NCI-H226 (cell line): ENCODE data around the gene GALNT8.
"Not testable (repeated sequence)": the region's sequence is repeated elsewhere in the genome, so short reads cannot be mapped to it uniquely, and the experiment has no call there.

Source experiments
- DNase-seq: peaks from one replicate; pipeline ENCODE4 v3.0.0-alpha.2; 2015

Gene GALNT8, protein sequence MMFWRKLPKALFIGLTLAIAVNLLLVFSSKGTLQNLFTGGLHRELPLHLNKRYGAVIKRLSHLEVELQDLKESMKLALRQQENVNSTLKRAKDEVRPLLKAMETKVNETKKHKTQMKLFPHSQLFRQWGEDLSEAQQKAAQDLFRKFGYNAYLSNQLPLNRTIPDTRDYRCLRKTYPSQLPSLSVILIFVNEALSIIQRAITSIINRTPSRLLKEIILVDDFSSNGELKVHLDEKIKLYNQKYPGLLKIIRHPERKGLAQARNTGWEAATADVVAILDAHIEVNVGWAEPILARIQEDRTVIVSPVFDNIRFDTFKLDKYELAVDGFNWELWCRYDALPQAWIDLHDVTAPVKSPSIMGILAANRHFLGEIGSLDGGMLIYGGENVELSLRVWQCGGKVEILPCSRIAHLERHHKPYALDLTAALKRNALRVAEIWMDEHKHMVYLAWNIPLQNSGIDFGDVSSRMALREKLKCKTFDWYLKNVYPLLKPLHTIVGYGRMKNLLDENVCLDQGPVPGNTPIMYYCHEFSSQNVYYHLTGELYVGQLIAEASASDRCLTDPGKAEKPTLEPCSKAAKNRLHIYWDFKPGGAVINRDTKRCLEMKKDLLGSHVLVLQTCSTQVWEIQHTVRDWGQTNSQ

DNA sequence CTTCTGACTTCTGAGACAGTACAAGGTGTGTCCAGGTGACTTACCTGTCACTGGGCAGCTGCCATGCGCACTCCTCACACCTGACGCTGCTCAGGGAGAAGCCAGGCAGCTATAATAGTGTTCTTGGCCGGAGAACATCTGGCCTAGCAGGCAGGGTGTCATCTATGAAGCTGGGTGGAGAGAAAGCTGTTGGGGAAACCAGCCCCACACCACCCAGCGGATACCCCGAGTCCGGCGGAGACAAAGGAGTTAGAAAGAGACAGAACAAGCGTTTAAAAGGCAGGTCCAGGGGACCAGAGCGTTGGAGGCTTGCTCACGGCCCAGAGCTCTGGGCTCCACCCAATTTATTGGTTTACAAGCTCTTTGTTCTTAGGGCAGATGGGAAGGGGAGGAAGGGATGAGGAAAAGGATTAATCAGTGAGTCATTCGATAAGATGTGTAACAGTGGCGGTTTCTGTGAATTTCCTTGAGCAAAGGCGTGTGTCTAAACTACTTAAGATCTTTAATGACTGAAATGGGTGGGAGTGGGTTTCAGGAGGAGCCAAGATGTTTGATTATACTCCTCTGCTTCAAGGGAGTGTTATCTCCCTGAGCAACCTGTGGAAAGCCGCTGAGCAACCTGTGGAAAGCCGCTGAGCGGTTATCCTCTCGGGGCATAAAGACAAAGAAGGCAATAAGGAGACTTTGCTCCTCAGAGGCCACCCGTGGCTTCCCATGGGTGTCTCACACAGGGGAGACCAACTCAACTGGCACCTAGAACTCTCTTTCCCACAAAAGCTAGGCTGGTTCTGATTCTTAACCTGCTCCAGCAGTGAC, at the start of gene GALNT8:
Gene GALNT8, plus strand, starts transcription at position 580 of the 816 bp plus-strand sequence. CDS start 278 bp downstream, outside the sequence.
- no peak for DNase-seq

DNA sequence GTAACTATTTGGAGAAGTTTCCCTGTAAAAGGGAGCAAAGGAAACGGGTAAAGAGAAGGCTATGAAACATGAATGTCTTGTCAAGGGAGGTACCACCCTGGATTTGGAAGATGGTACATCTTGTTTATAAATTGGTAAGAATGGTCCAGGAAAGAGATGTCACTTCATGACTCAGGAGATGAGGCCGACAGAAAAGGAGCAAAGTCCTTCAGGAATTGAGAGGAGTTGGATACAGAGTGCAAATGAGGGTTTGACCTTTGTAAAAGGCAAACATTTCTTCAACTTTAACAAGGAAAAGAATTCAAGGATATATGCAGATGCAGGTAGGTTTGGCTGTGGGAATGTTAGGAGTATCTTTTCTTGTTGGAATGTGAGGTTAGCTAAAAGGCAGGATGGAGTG, 40.5 kb upstream of the GALNT8 start:
- DNase-seq = no peak

DNA sequence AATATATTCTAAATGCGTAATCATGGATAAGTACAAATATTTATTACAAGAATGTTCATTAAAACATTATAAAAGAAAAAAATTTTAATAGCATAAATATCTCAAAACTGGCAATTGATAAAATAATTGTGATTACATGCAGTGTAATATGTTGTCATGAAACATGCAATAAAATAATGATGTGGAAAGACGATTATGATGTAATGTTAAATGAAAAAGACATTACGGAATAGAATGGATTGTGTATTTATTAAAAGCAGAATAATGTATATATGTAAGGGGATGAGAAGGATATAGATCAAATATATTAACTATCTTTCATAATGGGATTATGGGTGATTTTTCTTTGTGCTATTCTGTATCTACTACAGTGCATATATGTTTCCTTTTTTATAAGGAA, 38.5 kb upstream of the GALNT8 start:
- no peak for DNase-seq

DNA sequence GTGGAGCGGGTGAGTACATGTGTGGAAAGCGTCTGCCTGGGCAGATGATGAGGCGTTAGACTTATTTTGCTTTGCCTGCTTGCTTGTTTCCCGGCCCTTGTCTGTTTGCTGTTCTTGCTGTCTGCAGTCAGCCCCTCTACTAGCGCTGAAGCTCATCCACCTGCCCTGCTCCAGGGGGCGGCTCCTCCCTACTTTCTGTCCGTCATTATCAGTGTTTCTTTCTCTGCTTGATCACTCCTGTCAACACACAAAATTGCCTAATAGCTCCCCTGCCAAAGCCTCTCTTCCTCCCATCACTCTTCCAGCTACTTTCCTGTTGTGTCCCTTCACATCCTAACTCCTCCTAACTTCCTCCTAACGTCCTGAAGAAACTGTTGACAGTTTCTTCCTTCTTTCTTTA, 34.9 kb upstream of the GALNT8 start:
- no peak for DNase-seq

DNA sequence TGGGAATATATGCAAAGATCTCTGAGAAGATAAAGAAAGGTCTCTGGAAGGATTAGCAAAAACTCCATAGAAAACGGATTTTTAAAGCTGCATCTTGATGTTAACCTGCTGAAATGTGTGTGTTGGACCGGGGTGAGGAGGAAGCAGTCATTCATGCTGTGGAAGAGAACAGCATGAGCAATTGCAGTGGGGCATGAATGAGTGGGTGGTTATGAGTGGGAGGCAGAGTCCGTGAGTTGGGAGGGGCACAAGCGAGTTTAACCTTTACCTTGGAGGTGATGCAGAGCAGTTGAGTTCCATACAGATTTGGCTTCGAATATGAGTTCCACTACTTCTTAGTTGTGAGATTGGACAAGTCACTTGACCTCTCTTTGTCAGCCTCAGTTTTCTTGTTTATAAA, 29.4 kb upstream of the GALNT8 start:
- DNase-seq = no peak

DNA sequence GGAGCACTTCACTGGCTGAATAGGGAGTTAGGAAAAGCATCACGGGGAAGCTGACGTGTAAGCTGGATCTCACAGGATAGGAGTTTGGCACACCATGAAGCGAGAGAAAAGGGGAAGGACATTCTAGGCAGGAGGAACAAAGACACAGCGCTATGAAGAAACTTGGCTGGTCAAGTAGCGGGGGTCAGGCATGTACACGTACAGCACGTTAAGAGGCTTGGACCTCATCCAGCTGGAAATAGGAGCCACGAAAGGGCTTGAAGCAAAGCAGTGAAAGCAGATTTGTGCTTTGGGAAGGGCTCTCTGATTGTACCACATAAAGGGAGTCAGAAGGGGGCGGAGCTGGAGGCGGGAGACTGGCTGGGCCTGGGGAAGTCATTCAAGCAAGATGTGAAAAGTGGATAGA, 19.6 kb upstream of the GALNT8 start:
- DNase-seq = no peak

DNA sequence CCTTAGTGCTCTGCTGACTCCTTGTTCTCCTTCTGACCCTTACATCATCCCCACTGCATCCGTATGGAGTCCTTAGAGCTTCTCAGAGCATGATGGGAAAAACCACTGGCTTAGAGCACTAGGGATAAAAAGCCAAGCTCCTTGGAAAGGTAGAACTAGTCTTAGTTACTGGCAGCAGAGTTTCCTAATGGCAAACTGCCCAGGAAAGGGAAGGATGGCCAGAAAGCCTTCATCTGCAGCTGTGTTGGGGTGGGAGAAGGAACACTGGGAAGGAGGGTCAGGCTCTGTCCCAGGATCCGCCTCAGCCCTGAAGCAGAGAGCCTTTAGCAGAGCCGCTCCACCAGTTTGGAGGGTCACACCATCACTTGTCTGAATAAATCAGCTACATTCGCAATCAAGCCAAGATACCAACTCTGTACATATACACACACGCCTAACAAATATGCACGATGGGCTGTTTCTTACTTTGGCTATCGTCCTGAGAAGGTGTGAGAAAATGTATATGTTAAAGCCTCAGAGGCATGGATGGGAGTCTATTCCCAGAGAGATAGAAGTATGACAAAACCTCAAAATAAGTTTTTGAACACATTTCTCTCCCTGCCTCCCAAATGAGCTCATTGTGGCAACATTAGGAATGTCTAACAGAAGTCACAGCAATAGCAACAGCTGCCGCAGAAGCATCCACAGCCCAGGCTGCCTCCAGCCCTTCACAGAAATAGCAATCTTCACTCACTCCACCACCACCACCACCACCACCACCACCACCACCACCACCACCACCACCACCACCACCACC, 18.6 kb upstream of the GALNT8 start:
- DNase-seq = no peak

DNA sequence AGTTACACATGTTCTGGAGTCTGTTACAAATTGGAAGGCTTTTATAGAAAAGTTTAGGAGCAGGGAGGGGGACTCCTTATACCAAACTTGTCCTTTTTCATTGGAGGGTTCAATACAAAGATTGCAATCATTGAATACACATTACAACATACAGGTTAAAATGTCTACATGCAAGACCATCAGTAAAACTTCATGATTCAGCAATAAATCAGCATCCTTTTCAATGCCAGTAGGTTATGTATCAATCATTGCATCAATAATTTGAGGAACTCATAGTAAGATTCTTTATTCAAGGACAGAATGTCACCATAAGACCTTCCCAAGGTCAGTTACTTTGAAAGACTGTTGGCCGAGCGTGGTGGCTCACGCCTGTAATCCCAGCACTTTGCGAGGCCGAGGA, 16.5 kb upstream of the GALNT8 start:
- no peak for DNase-seq

DNA sequence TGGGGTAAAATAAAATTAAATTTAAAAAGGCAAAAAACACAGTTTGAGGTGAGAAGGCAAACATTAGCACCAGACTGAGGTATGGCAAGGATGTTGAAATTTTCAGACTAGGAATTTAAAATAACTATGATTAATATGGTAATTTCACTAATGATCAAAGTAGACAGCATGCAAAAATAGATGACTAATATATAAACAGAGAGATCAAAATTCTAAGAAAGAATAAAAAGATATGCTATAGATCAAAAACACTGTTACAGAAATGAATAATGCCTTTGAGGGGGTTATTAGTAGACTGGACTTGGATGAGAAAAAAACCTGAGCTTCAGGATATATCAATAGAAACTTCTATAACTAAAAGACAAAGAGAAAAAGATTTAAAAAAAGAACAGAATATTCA, 14.4 kb upstream of the GALNT8 start:
- no peak for DNase-seq

DNA sequence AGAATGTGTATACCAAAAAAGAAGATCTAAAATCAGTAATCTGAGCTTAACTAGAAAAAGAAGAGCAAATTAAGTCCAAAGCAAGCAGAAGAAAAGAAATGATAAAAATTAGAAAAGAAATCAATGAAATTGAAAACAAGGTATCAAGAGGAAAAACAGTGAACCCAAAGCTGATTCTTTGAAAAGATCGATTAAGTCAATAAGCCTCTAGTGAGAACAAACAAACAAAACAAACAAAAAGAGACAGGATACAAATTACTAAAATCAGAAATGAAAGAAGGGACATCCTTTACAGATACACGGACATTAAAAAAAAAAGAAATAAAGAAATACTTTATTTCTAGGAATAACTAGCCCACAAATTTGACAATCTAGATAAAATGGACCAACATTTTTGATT, 12.9 kb upstream of the GALNT8 start:
- DNase-seq = no peak

DNA sequence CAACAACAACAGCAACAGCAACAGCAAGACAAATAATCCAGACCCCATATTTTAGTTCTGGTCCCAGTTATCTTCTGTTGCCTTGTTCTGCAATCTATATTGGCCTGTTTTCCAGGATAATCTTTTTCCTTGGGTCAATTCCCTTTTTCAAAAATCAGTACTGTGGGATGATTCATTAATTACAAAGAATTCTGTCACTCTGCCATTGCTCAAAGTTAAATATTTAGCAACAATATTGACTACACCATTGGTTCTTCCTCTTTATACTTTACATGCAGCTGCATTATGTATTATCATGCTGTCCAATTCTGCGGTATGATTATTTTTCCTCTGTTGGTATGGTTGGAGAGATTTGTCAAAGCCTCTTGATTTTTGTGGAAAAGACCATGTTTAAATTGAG, 10.1 kb upstream of the GALNT8 start:
- no peak for DNase-seq

DNA sequence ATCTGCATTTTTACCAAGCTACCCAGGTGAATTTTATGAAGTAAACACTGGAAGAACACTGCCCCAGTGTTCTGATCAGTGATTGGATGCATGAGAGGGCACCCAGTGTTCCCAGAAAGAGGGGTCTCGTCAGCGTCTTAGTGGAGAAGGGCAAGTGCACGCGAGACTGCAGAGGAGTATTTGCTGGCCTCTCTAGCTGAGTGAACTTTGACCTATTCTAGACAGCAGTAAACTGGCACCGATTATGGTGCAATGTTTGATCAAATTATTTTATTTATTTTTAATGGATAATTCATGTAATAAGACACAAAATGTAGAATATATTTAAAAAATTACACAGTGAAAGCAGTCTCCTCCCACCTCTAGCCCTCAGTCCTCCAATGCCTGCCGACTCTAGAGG, 5.3 kb upstream of the GALNT8 start:
- DNase-seq = no peak

DNA sequence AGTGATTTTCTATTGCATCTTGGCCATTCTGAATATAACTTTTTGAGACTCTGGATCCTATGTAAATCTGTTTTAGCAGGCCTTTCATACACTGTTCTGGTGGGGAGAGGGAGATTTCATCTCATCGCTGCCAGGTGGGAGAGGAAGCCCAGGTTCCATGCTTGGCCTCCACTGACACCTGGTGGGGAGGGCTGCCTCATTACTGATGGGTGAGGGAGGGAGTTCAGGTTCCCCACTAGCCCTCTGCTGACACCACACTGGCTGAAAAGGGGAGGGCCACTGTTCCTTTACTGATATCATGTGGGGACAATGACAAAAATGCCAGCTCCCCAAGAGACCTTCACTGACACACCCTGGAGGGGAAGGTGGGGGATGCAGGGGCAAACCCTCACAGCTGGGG, 2.4 kb upstream of the GALNT8 start:
- DNase-seq = no peak

DNA sequence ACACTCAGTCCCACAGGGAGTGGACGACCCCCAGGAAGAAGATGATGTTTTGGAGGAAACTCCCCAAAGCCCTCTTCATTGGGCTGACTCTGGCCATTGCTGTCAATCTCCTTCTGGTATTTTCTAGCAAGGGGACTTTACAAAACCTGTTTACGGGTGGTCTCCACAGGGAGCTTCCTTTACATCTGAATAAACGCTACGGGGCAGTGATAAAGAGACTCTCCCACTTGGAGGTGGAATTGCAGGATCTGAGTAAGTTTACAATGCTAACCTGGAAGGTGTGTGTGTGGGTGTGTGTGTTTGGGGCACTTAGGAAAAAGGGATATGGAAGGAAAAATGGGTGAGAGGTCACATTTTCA, 416 bp downstream of the GALNT8 start:
- no peak for DNase-seq

DNA sequence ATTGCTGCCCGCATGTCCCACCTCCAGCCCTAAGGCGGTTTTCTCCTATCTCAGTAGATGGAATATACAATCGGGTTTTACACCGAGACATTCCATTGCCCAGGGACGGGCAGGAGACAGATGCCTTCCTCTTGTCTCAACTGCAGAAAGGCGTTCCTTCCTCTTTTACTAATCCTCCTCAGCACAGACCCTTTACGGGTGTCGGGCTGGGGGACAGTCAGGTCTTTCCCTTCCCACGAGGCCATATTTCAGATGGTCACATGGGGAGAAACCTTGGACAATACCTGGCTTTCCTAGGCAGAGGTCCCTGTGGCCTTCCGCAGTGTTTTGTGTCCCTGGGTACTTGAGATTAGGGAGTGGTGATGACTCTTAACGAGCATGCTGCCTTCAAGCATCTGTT, 1.4 kb downstream of the GALNT8 start:
- DNase-seq = not testable (repeated sequence)

DNA sequence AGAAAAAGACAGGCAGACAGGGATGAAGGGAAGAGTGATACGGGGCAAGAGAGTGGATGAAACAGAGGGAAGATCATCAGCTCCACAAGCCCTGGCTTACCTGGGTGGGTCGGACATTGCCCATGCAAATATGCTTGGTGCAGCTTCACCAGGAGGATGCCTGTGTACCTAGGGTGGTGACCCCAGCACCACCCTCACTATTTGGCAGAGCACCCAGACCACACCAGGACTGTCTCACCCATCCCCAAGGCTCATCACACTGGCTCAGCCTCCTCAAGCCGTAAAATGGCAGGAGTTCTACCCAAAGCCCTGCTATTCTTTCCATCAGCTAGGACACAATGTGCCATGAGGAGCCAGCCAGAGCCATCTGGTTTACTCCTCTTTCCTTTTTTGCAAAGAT, 3.0 kb downstream of the GALNT8 start:
- no peak for DNase-seq

DNA sequence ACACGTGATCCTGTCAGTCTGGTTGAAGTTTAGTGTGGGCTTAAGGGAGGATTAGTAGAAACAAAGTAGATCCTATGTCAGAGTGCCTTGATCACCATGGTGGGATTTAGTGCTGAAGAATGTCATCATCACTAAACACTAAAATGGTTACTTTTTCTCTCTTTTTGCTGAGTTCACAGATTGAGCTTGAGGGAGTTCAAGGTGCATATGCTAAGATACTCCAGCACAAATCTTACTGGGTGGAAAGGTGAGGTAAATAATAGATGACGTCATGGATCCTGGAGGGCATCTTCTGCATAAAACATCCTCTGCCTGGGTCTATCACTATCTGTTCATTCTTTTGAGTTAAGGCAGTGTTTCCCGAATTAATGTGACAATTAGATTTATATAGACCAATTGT, 4.9 kb downstream of the GALNT8 start:
- DNase-seq = no peak

DNA sequence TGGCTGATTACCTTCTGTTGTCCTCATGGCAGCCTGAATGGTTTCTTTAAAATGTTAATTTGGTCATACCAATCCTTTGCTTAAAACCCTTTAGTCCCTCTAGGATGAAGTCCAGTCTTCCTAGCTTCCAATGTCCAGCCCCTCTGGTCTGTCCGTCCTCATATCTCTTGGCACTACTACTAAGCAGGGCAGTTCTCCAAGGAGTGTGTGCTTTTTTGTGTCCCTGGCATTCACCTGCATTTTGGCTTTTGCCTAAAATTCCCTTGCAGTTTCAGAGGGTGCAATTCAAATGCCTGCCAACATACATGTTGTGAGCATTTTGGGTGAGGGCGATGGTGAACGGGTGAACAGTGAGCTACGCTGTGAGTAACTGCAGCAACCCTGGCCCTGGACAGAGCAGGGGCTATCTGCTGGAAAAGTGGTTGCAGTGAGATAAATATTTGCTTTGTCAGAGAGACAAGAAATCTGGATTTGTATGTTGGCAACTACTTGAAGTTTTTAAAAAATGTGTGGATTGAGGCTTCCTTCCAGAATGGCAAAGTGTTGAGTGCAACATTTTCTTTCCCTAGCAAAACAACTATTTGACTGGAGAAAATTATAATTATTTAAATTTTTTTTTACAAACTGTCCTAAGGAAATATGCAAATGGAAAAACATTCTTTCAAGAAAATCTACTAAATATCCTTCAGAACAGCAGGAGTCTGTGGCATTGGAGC, 14.6 kb downstream of the GALNT8 start:
- DNase-seq = no peak

DNA sequence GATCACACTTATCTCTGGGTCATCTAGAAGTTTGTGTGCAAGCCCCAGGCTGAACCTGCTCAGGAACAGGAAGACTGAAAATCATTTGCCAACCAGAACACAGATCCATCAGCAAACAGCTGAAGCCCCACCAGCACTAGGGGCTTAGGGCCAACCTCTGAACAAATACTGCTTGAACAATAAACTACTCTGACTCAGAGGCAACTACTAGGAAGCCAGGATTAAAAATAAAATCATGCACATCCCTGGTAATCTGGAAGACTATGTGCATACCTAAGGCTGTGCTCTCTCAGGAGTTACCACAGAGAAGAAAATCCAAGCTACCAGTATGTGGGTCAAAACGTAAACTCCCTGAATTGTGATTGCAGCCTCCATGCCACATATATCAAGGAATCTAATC, 15.9 kb downstream of the GALNT8 start:
- no peak for DNase-seq

DNA sequence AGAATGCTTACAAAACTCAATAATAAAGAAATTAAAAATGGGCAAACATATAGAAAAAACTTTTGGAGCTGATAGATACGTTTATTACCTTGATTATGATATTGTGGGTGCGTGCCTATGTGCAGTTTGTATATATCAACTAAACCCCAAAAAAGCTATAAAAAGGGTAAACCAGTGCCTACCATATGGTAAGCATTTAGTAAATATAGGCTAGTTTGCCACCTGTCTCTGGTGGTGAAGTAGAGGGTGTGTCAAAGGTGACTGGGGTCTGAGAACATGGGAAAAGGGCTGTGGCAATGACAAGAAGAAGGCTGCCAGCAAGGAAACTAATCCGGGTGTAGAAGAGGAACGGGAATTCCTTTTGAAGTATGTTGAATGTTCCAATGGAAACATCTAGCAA, 18.3 kb downstream of the GALNT8 start:
- no peak for DNase-seq

DNA sequence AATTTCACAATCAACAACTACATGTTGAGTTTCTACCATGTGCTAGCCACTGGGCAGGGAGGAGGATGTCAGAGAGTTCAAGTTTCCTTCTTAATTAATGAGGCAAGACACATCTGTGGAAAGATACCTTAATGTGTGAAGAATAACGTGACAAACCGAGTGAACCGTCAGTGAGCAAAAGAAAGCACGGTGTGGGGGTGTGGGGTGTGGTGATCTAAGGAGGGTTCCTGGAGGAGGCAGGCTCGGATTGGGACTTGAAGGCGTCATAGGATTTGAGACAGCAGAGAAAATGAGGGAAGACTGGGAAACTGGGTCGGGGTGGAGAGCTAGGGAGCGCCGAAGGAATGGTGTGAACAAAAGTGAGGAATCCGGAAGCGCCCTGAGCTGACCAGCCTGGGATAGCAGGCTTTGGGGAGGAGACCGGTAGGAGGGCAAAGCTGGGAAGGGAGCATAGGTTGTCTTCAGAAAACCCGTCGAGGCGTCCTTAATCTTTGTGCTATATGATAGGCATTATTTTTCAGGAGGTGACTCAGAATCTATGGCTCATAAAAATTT, 22.3 kb downstream of the GALNT8 start:
- DNase-seq = no peak

DNA sequence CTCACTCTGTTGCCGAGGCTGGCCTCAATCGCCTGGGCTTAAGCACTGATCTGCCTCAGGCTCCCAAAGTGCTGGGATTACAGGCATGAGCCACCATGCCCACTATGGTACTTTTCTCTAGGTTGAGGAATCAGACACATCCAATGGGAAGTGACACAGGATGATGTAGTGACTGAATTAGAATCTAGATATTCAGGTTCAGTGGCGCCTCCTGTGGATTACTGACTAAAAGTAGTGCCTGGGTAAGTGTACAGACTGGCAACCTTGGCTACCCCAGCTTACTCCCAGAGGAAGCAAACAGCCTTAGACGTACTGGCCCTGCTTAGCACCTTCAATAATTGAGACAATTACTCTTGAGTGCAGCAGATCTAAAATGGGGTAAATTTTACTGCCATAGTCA, 22.8 kb downstream of the GALNT8 start:
- no peak for DNase-seq
